HG03103 (cell line): ENCODE measurements around the gene MPZL3.
"Not testable (repeated sequence)": the region's sequence is repeated elsewhere in the genome, so short reads cannot be mapped to it uniquely, and the experiment has no call there.

ENCODE experiments used
- ATAC-seq: cut with Tn5 transposase; IDR thresholded peaks from one replicate; pipeline ENCODE4 v1.9.1; 2021; ENCODE audit warnings: low read depth; ENCODE audit not compliant: unreplicated experiment

Gene MPZL3

GRCh38 chr11:118193910-118194566 lies 58.1 kb downstream of the MPZL3 start:
- ATAC-seq: no peak

GRCh38 chr11:118192817-118193216 lies 59.3 kb downstream of the MPZL3 start:
- not testable (repeated sequence) for ATAC-seq

- not testable (repeated sequence) for ATAC-seq
Observed at GRCh38 chr11:118190942-118191506, 61.1 kb downstream of the MPZL3 start.

GRCh38 chr11:118186346-118187107 lies 65.6 kb downstream of the MPZL3 start:
- ATAC-seq: no peak

- no peak for ATAC-seq
Observed at GRCh38 chr11:118184784-118185579, 67.2 kb downstream of the MPZL3 start.

- not testable (repeated sequence) for ATAC-seq
Observed at GRCh38 chr11:118183691-118184090, 68.5 kb downstream of the MPZL3 start.

GRCh38 chr11:118180300-118180703 lies 71.9 kb downstream of the MPZL3 start:
- ATAC-seq: no peak

GRCh38 chr11:118176778-118177134 lies 75.4 kb downstream of the MPZL3 start:
- ATAC-seq: no peak
